ACHN (cell line): ENCODE data around the gene GRM8.

Experiments used
- DNase-seq: peaks from one replicate; pipeline ENCODE4 v3.0.0-alpha.2; 2015
- in situ Hi-C: cut with HindIII; loops from 2 replicates; pipeline ENCODE4 v1.10.0; 2017; ENCODE audit warnings: low sequenced_read_pairs, low pct_ligation_motif_present, low pct_unique_long_range_greater_than_20kb

GRM8 gene

GRCh38 chr7:127252778-127253280 lies at the start of gene GRM8:
TSS of gene GRM8 (minus strand) at chr7:127252941.
- in situ Hi-C loops = no loop called here
- peak; percentile 49 for DNase-seq

- no peak for DNase-seq
- in situ Hi-C loops = no loop called here
Observed at GRCh38 chr7:127290801-127291361, 38.1 kb upstream of the GRM8 start.

DNA sequence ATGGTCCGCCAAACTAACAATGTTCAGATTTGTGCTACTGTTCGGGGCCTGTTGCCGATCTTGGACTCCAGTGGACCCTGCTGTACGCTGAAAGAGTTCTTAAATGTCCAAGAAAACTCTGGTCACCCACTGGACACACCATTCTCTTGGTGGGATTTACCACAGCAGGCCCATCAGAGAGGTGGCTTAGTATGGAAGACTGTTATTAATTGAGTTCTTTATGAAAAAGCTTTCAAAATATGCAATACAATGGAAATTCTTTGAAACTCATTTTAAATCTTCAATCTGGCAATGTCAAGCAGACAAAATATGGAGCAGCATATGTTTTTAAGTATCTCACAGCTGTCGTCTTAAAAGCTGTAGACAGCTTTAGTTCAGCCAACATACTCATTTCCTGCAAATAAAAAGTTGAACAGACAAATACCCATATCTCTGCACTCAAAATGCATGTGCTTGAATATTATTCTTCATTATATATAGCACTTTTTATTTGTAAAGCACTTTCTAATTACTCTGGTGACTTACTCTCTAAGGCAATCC lies 37.4 kb upstream of the GRM8 start:
- in situ Hi-C loops = no loop called here
- no peak for DNase-seq

- no peak for DNase-seq
- in situ Hi-C loops = no loop called here
Observed at GRCh38 chr7:127287133-127287532, 34.4 kb upstream of the GRM8 start.

DNA sequence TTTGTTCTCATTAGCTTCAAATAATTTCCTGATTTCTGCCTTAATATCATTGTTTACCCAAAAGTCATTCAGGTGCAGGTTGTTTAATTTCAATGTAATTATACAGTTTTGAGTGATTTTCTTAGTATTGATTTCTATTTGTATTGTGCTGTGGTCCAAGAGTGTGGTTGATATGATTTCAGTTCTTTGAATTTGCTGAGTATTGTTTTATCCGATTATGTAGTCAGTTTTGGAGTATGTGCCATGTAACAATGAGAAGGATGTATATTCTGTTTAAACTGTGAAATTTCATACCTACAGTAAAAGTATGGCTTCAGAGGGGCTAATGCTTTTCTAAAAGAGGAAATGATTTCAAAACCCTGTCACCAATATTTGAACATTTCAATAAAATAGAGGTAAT lies 17.4 kb upstream of the GRM8 start:
- in situ Hi-C loops = no loop called here
- DNase-seq = no peak

DNA sequence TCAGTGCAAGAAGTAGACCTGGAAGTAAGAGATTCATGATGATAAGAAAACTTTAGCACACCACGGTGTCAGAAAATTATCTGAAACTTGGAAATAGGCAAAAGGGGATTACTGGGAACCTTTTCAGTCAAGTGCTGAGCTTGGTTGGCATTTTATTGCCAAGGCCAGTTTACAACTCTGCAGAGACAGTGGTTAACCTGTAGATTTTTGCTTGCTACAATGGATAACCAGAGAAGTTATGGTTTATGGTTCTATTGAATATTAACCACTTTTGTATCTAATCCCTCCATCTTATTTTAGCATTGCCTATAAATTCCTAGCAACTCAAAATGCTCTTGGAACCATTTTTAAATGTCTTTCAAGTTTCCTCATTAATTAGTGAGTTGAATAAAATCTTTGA lies 13.3 kb upstream of the GRM8 start:
- in situ Hi-C loops = no loop called here
- no peak for DNase-seq

DNA sequence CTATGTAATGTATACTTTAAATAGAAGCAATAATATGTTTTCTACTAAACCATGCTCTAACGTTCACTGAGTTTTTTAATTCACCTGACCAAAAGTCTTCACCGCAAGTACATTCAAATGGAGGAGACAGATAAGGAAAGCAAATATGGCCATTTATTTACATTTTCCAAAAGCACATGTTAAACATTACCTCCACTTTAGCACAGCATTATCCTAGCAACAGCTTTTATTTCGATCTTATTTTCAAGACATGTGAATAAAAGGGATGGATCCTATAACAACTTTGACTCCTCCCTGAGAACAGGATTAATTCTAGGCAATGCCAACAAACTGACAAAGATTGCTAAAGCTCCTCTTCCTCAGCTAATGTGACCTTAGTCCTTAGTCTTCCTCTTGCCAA lies 11.5 kb upstream of the GRM8 start:
- in situ Hi-C loops = no loop called here
- no peak for DNase-seq

GRCh38 chr7:127258111-127258510 lies 5.4 kb upstream of the GRM8 start:
- no peak for DNase-seq
- in situ Hi-C loops = no loop called here

DNA sequence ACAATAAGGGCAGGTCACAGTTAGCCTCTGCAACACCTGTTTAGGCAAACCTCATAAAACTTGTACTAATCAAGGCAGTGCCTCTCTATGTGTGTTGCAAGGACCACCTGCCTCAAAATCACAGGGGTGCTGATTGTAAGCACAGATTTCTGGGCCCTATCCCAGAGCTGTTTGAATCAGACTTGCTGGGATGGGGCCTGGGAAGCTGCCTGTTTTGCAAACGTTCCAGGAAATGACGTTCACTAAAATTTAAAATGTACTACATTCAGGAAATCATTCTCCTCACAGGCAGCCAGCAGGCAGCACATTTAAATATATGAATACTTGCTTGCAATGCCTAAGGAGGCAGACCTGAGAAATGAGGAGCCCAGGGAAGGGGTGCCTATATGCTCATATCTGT lies 4.3 kb upstream of the GRM8 start:
- in situ Hi-C loops = no loop called here

DNA sequence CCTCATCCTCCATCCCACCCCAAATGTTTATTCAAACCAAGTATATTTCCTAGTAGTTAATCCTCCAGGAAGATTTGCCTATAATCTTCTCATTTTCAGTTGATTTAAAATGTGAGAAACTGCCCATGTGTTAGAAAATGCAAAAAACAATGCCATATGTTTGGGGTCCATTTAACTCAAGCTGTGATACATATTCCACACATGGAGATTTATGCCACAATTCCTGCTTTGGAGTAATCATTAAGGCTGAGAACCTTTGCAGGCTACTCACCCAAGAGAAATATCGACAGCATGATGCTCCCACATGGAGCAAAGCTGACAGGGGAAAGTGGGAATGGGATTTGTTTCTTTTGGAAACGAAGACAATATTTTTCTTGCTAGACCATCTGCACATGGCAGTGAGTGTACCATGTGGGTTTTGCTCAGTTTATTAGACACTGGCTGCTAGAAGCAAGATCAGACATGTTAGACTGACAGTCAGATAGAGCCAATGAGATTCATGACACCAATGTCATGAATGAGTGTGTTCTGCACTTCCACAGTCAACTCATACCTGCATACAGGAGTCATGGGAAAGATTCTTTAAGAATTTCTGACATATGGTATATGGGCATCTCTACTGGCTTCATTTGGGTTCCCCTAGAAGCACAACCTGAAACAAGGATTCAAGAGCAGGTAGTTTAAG lies 3.4 kb upstream of the GRM8 start:
- in situ Hi-C loops = no loop called here
- no peak for DNase-seq

More for the DNA sequence above, 4.3 kb upstream of the GRM8 start:
- DNase-seq = no peak

DNA sequence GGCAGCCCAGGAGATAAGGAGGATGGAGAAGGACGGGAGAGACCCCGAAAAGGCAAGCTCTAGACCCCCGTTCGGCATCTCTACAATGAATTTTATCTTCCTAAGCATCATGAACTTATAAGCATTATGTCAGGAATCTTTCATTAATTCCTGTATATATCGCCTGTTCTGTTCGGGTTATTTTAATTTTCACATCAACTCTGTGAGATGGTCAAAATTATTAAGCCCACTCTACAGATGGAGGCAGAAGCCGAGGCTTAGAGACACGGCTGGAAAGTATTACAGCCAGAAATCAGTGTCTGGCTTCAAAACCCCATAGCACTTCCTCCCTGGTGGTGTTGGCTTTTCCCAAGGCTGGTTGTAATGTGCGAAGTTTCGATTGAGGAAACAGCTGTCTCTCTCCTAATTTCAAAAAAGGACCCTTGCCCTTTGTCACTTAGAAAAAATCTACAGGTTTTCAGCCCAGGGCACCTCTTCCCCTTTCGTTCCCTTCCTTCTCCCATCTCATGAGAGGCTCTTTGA lies 1.5 kb upstream of the GRM8 start:
- in situ Hi-C loops = no loop called here
- no peak for DNase-seq

GRCh38 chr7:127253281-127254162 lies 781 bp upstream of the GRM8 start:
- peak; percentile 75 for DNase-seq
- in situ Hi-C loops = no loop called here

DNA sequence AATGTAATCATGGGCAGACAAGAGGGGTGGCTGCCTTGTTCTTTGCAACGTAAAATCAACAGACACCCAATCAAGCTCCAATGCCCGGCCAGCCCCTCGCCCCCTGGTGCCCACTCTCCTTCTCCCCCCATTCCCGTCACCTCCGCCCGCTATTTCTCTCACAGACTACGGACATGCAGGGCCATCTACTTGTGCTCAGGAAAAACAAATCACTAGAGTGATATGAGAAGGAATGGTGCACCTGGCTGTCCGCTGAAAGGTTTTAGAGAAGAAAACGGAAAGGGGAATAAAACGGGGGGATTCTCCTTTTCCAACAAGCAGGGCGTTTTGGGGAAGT lies 396 bp downstream of the GRM8 start:
- DNase-seq = no peak
- in situ Hi-C loops = no loop called here

GRCh38 chr7:127251465-127252376 lies 1.0 kb downstream of the GRM8 start:
- in situ Hi-C loops = no loop called here
- DNase-seq = peak; percentile 25

GRCh38 chr7:127251036-127251464 lies 1.7 kb downstream of the GRM8 start:
- in situ Hi-C loops = no loop called here
- DNase-seq = no peak

DNA sequence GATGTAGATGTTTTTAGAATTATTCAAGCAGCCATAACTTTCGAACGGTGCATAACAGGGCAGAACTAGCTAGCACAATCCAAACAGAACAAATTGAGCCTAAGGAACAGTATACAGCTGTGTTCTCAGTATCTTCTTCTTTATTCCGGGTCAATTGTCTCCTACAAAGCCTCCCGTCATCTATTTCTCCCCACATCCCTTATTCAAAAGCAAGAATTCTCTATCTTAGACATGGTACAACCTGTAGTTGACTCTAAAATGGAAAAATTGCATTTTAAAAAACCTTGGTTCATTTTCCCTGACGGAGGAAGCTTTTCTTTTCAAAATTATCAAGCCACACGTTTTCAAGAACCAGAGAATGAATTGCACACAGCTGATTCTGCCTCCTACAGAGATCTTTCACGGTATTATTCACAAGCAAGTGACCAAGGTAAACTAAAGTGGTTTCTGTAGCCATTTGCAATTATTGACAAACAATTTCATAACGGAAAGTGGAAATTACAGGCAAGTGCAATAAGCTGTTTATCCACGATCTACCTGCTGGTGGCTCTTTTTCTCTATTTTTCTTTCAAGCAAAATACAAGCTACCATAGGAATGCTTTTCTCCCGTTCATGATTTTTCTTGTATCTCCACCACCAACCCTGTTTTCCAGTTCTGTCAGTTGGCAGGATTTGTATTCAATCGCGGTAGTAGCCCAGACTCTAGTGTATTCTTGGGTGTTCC lies 2.3 kb downstream of the GRM8 start:
- in situ Hi-C loops = no loop called here

GRCh38 chr7:127245607-127246006 lies 7.1 kb downstream of the GRM8 start:
- in situ Hi-C loops = no loop called here
- peak; percentile 42 for DNase-seq

More for the DNA sequence above, 2.3 kb downstream of the GRM8 start:
- no peak for DNase-seq
